ENCODE results near the gene FAM47B. TPM values are rescaled to one million over a fixed set of nuclear protein-coding genes. Genes with fewer than 3 reads are reported as not detected.

FAM47B gene
- total and polyA plus RNA-seq, 7 experiments from 2014 or later: not detected

DNA sequence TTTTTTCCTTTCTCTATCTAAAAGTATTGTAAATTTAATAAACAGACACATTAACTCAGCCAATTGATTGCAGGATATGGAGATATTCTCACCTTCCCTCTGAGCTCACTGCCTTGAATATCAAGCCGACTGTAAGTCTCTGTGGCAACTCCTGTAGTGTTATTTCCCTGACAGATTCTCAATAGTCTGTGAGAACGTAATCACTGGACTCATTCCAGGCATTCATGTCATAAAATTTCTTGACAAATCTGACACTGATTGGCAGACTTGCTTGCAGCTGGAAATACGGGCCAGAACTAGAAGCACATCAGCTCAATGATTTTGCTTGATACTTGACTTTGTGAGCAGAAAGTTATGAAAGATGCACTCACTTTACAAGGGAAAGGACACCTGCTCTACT lies 29.6 kb downstream of the FAM47B start:
- Histone ChIP-seq H3K9me3 (ENCODE audit: control insufficient read depth in 2 of 3, low read length in 3 of 3) (no peaks in the 10 kb centered on the region), H3K27me3 (ENCODE audit: control insufficient read depth in 2 of 2, insufficient read depth in 2 of 2, low read length in 2 of 2) (no peaks in the 10 kb centered on the region), H3K4me1 (ENCODE audit: control insufficient read depth in 2 of 2, insufficient read depth in 2 of 2, low read length in 2 of 2) (no peaks in the 10 kb centered on the region), H3K4me3 (ENCODE audit: low read length) (no peak overlapping the region), H3K27ac (ENCODE audit: low read depth, low read length) (no peak overlapping the region), H3K36me3 (ENCODE audit: control insufficient read depth in 2 of 3, insufficient read depth in 3 of 3, low read length in 3 of 3) (no peaks in the 10 kb centered on the region)
- Mint-ChIP-seq H3K36me3 (no peaks in the 10 kb centered on the region), H3K4me3 (no peak overlapping the region), H3K4me1 (no peaks in the 10 kb centered on the region), H3K9me3 (peaks cover 0 to 3% (median 0%) of the 10 kb centered on the region in 11 donors), H3K27me3 (no peaks in the 10 kb centered on the region), H3K27ac (no peak overlapping the region)
- ATAC-seq (no peak), DNase-seq (no peak)
- intact Hi-C loops (cut with micrococcal nuclease): no loop called here
- ChIA-PET POLR2A (no interaction called here), CTCF (no interaction called here)

GRCh38 chrX:34978171-34978570 lies 35.6 kb downstream of the FAM47B start:
- H3K27ac ChIP-seq (ENCODE audit: low read depth, low read length): no peak overlapping the region
- CTCF ChIA-PET: no interaction called here
- ATAC-seq (no peak), DNase-seq (no peak)
- no peaks in the 10 kb centered on the region for H3K4me1 ChIP-seq (ENCODE audit: control insufficient read depth in 2 of 2, insufficient read depth in 2 of 2, low read length in 2 of 2)
- Mint-ChIP-seq H3K27ac (no peak overlapping the region), H3K4me3 (no peak overlapping the region), H3K4me1 (no peaks in the 10 kb centered on the region), H3K36me3 (no peaks in the 10 kb centered on the region), H3K9me3 (peaks cover 0 to 8% (median 1%) of the 10 kb centered on the region in 11 donors), H3K27me3 (no peaks in the 10 kb centered on the region)
- POLR2A ChIA-PET: no interaction called here
- H3K4me3 ChIP-seq (ENCODE audit: low read length): no peak overlapping the region
- no peaks in the 10 kb centered on the region for H3K36me3 ChIP-seq (ENCODE audit: control insufficient read depth in 2 of 3, insufficient read depth in 3 of 3, low read length in 3 of 3)
- no peaks in the 10 kb centered on the region for H3K9me3 ChIP-seq (ENCODE audit: control insufficient read depth in 2 of 3, low read length in 3 of 3)
- no peaks in the 10 kb centered on the region for H3K27me3 ChIP-seq (ENCODE audit: control insufficient read depth in 2 of 2, insufficient read depth in 2 of 2, low read length in 2 of 2)
- intact Hi-C loops (cut with micrococcal nuclease): no loop called here

- CTCF ChIA-PET: no interaction called here
- H3K36me3 Mint-ChIP-seq: no peaks in the 10 kb centered on the region
- Histone ChIP-seq H3K4me1 (ENCODE audit: control insufficient read depth in 2 of 2, insufficient read depth in 2 of 2, low read length in 2 of 2) (no peaks in the 10 kb centered on the region), H3K4me3 (ENCODE audit: low read length) (no peak overlapping the region), H3K36me3 (ENCODE audit: control insufficient read depth in 2 of 3, insufficient read depth in 3 of 3, low read length in 3 of 3) (no peaks in the 10 kb centered on the region), H3K27ac (ENCODE audit: low read depth, low read length) (no peak overlapping the region), H3K9me3 (ENCODE audit: control insufficient read depth in 2 of 3, low read length in 3 of 3) (no peaks in the 10 kb centered on the region), H3K27me3 (ENCODE audit: control insufficient read depth in 2 of 2, insufficient read depth in 2 of 2, low read length in 2 of 2) (no peaks in the 10 kb centered on the region)
- H3K9me3 Mint-ChIP-seq: peaks cover 0 to 2% (median 0%) of the 10 kb centered on the region in 11 donors
- ATAC-seq (no peak), DNase-seq (no peak)
- POLR2A ChIA-PET: no interaction called here
- no peak overlapping the region for H3K27ac Mint-ChIP-seq
- intact Hi-C loops (cut with micrococcal nuclease): no loop called here
- H3K4me1 Mint-ChIP-seq: no peaks in the 10 kb centered on the region
- H3K4me3 Mint-ChIP-seq: no peak overlapping the region
- no peaks in the 10 kb centered on the region for H3K27me3 Mint-ChIP-seq
Observed at GRCh38 chrX:34987646-34988045, 45.0 kb downstream of the FAM47B start.

Measured in naive thymus-derived CD4-positive, alpha-beta T cell (primary cell).